HEK293T (cell line): ENCODE data around the gene RDH13.
"Not testable (repeated sequence)": the region's sequence is repeated elsewhere in the genome, so short reads cannot be mapped to it uniquely, and the experiment has no call there.

ENCODE experiments used
- CTCF ChIA-PET: fragments of 350-600 bp; formaldehyde crosslinking; extraction: SDS; loops from one replicate; lab custom pipeline; 2021; ENCODE audit warnings: antibody characterized with exemption, inconsistent platforms; lab: Yijun Ruan, JAX
- POLR2A ChIA-PET: fragments of 350-600 bp; formaldehyde crosslinking; extraction: SDS; loops from one replicate; lab custom pipeline; 2020; ENCODE audit warnings: antibody characterized with exemption, inconsistent platforms; lab: Yijun Ruan, JAX
- DNase-seq: peaks from one replicate; pipeline ENCODE4 v3.0.0; 2012; ENCODE audit warnings: mixed read lengths; ENCODE audit errors: extremely low spot score
- ARNT ChIP-seq: fragments of 450-650 bp; IDR thresholded peaks from 2 replicates; pipeline ENCODE4 v1.6.1; 2017; ENCODE audit warnings: mild to moderate bottlenecking
- BHLHE40 ChIP-seq: fragments of 450-650 bp; IDR thresholded peaks from 2 replicates; pipeline ENCODE4 v1.6.1; 2016; ENCODE audit warnings: mild to moderate bottlenecking, moderate library complexity, borderline replicate concordance
- CTBP1 ChIP-seq: fragments of 450-650 bp; IDR thresholded peaks from 2 replicates; pipeline ENCODE4 v1.6.1; 2016; ENCODE audit warnings: borderline replicate concordance
- ELF4 ChIP-seq: fragments of 450-650 bp; IDR thresholded peaks from 2 replicates; pipeline ENCODE4 v1.6.1; 2017; ENCODE audit warnings: antibody characterized with exemption
- FOXA1 ChIP-seq: fragments of 450-650 bp; IDR thresholded peaks from 2 replicates; pipeline ENCODE4 v1.6.1; 2016; ENCODE audit warnings: mild to moderate bottlenecking
- FOXK2 ChIP-seq: fragments of 450-650 bp; IDR thresholded peaks from 2 replicates; pipeline ENCODE4 v1.6.1; 2016; ENCODE audit warnings: mild to moderate bottlenecking
- FOXM1 ChIP-seq: fragments of 450-650 bp; IDR thresholded peaks from 2 replicates; pipeline ENCODE4 v1.6.1; 2017; ENCODE audit warnings: mild to moderate bottlenecking, borderline replicate concordance
- HDGF ChIP-seq: fragments of 450-650 bp; IDR thresholded peaks from 2 replicates; pipeline ENCODE4 v1.6.1; 2017; ENCODE audit warnings: antibody characterized with exemption, borderline replicate concordance
- L3MBTL2 ChIP-seq: fragments of 450-650 bp; conservative IDR thresholded peaks from 2 replicates; pipeline ENCODE4 v1.6.1; 2016; ENCODE audit warnings: mild to moderate bottlenecking
- LEF1 ChIP-seq: fragments of 450-650 bp; IDR thresholded peaks from 2 replicates; pipeline ENCODE4 v1.6.1; 2017; ENCODE audit warnings: mild to moderate bottlenecking, borderline replicate concordance
- NFRKB ChIP-seq: fragments of 450-650 bp; IDR thresholded peaks from 2 replicates; pipeline ENCODE4 v1.6.1; 2016; ENCODE audit warnings: mild to moderate bottlenecking, moderate library complexity
- PKNOX1 ChIP-seq: fragments of 450-650 bp; IDR thresholded peaks from 2 replicates; pipeline ENCODE4 v1.6.1; 2016
- SP1 ChIP-seq: fragments of 450-650 bp; IDR thresholded peaks from 2 replicates; pipeline ENCODE4 v1.6.1; 2017
- SUZ12 ChIP-seq: fragments of 450-650 bp; IDR thresholded peaks from 2 replicates; pipeline ENCODE4 v1.6.1; 2016; ENCODE audit warnings: mild to moderate bottlenecking
- TARDBP ChIP-seq: fragments of 450-650 bp; IDR thresholded peaks from 2 replicates; pipeline ENCODE4 v1.6.1; 2016
- ZNF384 ChIP-seq: fragments of 450-650 bp; IDR thresholded peaks from 2 replicates; pipeline ENCODE4 v1.6.1; 2016

The RDH13 gene

GRCh38 chr19:55042344-55042678 lies 20.6 kb downstream of the RDH13 start:
- ChIA-PET CTCF (no interaction called here), POLR2A (no interaction called here)
- DNase-seq, result no peak
- TF ChIP-seq NFRKB (no peak), HDGF (no peak), FOXK2 (no peak), SUZ12 (no peak), LEF1 (no peak)

DNA sequence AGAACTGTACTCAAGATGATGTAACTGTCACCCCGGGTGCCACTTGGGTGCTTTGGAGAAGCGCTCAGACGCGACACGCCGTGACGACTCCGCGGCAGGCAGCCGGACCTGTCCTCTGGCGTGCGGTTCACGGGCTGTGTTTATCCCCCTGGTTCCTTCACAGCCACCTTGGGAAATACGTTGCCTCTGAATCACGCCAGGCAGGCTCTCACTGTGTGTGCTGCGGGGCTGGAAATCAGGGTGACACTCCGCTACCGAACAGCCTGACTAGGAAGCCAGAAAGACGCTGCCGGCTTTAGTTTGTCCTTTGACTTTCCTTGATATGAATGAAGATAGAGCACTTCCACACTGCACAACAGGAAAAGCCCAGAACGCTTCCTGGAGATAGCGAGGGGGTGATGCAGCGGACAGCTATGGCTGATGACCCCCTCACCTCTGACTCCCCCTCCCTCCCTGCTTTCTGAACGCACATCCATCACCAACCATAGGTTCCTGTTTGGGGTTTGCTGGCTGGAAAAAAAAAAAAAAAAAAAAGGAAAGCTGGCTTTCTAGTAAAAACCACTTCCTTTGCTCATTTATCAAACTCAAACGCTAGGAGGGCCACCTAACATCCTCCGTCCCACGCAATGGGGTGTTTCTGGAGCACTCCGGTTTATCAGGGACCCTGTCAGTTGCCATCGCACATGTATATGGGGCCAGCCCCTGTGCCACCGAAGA lies 21.2 kb downstream of the RDH13 start:
- TF ChIP-seq ZNF384 (no peak), NFRKB (no peak), ELF4 (no peak), PKNOX1 (no peak), FOXM1 (no peak)
- POLR2A ChIA-PET, result no interaction called here
- DNase-seq, result no peak
- CTCF ChIA-PET, result no interaction called here

DNA sequence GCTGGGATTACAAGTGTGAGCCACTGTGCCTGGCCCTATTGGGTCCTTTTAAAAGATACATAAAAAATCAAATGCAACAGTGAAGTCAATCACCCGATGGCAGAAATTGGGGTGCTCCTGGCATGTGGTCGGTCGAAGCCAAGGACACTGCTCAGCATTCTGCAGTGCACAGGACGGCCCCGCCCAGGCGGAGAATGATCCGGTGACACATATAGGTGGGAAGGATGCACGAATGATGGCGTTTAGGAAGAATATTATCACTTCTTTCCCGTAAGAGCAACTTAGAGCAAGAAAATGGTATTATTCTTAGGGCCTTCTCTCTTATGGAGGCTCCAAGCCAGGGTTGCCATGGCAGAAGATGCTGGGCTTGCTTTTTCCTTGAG lies 21.7 kb downstream of the RDH13 start:
- TF ChIP-seq SUZ12 (no peak), LEF1 (no peak), ELF4 (no peak), ARNT (no peak), FOXM1 (no peak), FOXA1 (no peak), TARDBP (no peak), PKNOX1 (no peak), L3MBTL2 (no peak), NFRKB (no peak), HDGF (no peak), BHLHE40 (no peak), CTBP1 (no peak), FOXK2 (no peak), ZNF384 (no peak)
- POLR2A ChIA-PET, result no interaction called here
- DNase-seq, result no peak
- CTCF ChIA-PET, result no interaction called here

DNA sequence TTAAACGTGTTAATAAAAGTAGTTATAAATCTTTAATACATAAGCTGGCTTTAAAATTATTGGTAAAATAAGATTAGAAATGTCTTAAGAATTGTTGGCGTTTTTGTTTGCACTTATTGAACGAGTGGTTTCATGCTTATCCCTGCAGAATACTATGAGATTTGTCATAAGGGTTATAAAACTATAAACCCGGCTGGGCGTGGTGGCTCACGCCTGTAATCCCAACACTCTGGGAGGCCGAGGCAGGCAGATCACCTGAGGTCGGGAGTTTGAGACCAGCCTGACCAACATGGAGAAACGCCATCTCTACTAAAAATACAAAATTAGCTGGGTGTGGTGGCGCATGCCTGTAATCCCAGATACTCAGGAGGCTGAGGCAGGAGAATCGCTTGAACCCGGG lies 22.3 kb downstream of the RDH13 start:
- POLR2A ChIA-PET, DNase-seq, CTCF ChIA-PET: not testable (repeated sequence)

DNA sequence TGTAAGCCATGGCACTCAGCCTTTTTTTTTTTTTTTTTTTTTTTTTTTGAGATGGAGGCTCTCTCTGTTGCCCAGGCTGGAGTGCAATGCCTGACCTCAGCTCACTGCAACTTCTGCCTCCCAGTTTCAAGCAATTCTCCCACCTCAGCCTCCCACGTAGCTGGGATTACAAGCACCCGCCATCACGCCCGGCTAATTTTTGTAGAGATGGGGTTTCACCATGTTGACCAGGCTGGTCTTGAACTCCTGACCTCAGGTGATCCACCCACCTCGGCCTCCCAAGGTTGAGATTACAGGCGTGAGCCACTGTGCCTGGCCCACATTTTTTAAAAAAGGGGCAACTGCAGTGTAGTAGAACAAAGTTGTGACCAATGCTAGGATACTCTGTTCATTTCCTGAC lies 25.3 kb downstream of the RDH13 start:
- CTCF ChIA-PET, result interaction anchor here (0.6 kb wide), 1 partner anchor 35 kb away, joined by 4 read pairs; no protein-coding TSS in a partner anchor
- POLR2A ChIA-PET, DNase-seq: not testable (repeated sequence)

GRCh38 chr19:55036058-55036457 lies 26.9 kb downstream of the RDH13 start:
- ChIA-PET CTCF (interaction anchor here (0.6 kb wide), 1 partner anchor 597 kb away, joined by 5 read pairs; no protein-coding TSS in a partner anchor), POLR2A (no interaction called here)
- no peak for DNase-seq
- TF ChIP-seq BHLHE40 (no peak), L3MBTL2 (no peak), SUZ12 (no peak), HDGF (no peak), PKNOX1 (no peak), FOXM1 (no peak), SP1 (no peak), NFRKB (no peak), ELF4 (no peak), FOXK2 (no peak), TARDBP (no peak), ZNF384 (no peak), ARNT (no peak), LEF1 (no peak), CTBP1 (no peak), FOXA1 (no peak)

DNA sequence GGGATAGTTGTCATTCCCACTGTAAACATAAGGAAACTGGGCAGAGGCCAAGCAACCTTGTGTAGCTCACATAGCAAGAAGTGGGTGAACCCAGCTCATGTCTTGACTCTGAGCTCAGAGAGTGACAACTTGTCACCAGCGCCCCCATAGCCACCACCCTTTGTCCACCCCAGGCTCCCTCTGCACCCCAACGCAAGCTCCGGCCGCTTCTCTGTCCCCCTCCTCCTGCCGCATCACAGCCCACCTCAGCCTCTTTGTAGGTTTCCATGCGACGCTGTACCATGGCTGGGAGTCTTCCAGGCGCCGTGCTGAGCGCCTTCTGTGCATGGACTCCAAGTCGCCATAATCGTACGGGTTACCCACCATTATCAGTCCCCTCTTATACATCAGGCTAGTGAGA lies 28.2 kb downstream of the RDH13 start:
- CTCF ChIA-PET, result no interaction called here
- POLR2A ChIA-PET, result no interaction called here
- TF ChIP-seq L3MBTL2 (no peak), NFRKB (no peak), FOXA1 (no peak), FOXK2 (no peak), SUZ12 (no peak), BHLHE40 (no peak), ZNF384 (no peak), ARNT (no peak), ELF4 (no peak), PKNOX1 (no peak), HDGF (no peak), FOXM1 (no peak), CTBP1 (no peak), SP1 (no peak)
- DNase-seq, result no peak

GRCh38 chr19:55032976-55033643 lies 29.8 kb downstream of the RDH13 start:
- POLR2A ChIA-PET, CTCF ChIA-PET, DNase-seq: not testable (repeated sequence)
